NCI-H1092 treated with DMSO at 0.1 percent for 48 hours (cell line): ENCODE measurements around the gene TAS1R1.

Experiments
- DNase-seq: peaks from one replicate; lab custom pipeline; 2025; lab: John Stamatoyannopoulos, UW

Gene TAS1R1

GRCh38 chr1:6603915-6604558, 48.9 kb downstream of the TAS1R1 start:
- DNase-seq = no peak

- DNase-seq = no peak
These were observed 57.7 kb downstream of the TAS1R1 start for GRCh38 chr1:6612641-6613360.

GRCh38 chr1:6613361-6614018, 58.4 kb downstream of the TAS1R1 start, which contains the start of gene PHF13:
Gene PHF13 (plus strand): TSS chr1:6613731. CDS start chr1:6614067, 336 bp downstream.
- DNase-seq = peak; percentile 100

GRCh38 chr1:6614019-6614928, 59.2 kb downstream of the TAS1R1 start:
- no peak for DNase-seq

GRCh38 chr1:6614929-6615785, 60.0 kb downstream of the TAS1R1 start:
- no peak for DNase-seq

GRCh38 chr1:6619045-6619444, 63.9 kb downstream of the TAS1R1 start:
- DNase-seq = no peak

- DNase-seq = no peak
These were observed 66.6 kb downstream of the TAS1R1 start for GRCh38 chr1:6621429-6622391.

GRCh38 chr1:6622396-6623152, 67.5 kb downstream of the TAS1R1 start:
- no peak for DNase-seq

GRCh38 chr1:6623269-6623965, 68.3 kb downstream of the TAS1R1 start:
- DNase-seq = no peak

GRCh38 chr1:6624710-6625583, 69.8 kb downstream of the TAS1R1 start, which contains the start of gene THAP3:
Gene THAP3 (plus strand): TSS chr1:6624868. CDS start chr1:6625219, 351 bp downstream.
- DNase-seq = peak; percentile 94

- DNase-seq = no peak
These were observed 70.6 kb downstream of the TAS1R1 start for GRCh38 chr1:6625584-6626149.

- DNase-seq = no peak
These were observed 71.9 kb downstream of the TAS1R1 start for GRCh38 chr1:6627031-6627430.

- DNase-seq = no peak
These were observed 72.9 kb downstream of the TAS1R1 start for GRCh38 chr1:6627841-6628545.

- no peak for DNase-seq
These were observed 73.9 kb downstream of the TAS1R1 start for GRCh38 chr1:6628971-6629479.
